Liver (tissue), 2 donors: ENCODE data around the gene CCNL1.

ENCODE experiments used
- CTCF ChIP-seq: fragments of 150-350 bp; IDR thresholded peaks from 2 replicates; pipeline ENCODE4 v1.5.1; 2017; ENCODE audit warnings: improper control_type of control experiment, low read depth, low read length; ENCODE audit not compliant: missing input control
- FOXA1 ChIP-seq: IDR thresholded peaks from 2 replicates; pipeline ENCODE4 v1.6.1; 2016; ENCODE audit warnings: antibody characterized with exemption
- donor health status: healthy.

GRCh38 chr3:157180262-157180661, 20.3 kb upstream of the CCNL1 start:
- no peak for TF ChIP-seq FOXA1
- no peak for TF ChIP-seq CTCF
